Mesendoderm (in vitro differentiated cells): ENCODE results near the gene TBCC.

Experiments
- DNase-seq: peaks from one replicate; pipeline ENCODE4 v3.0.0; 2013
- H2AK5ac ChIP-seq: 2 replicates; pipeline ENCODE4 v1.6.1; 2013; ENCODE audit warnings: low read length, inconsistent platforms
- H2BK120ac ChIP-seq: 2 replicates; pipeline ENCODE4 v1.6.1; 2013; ENCODE audit warnings: low read depth, mild to moderate bottlenecking, low read length, moderate library complexity, mixed read lengths
- H2BK15ac ChIP-seq: replicated peaks from 2 replicates; pipeline ENCODE4 v1.6.1; 2013; ENCODE audit warnings: low read depth, mild to moderate bottlenecking, moderate library complexity
- H2BK5ac ChIP-seq: 2 replicates; pipeline ENCODE4 v1.6.1; 2013; ENCODE audit warnings: low read length, inconsistent platforms
- H3K18ac ChIP-seq: 2 replicates; pipeline ENCODE4 v1.6.1; 2013; ENCODE audit warnings: mild to moderate bottlenecking, low read length, mixed read lengths
- H3K23ac ChIP-seq: one replicate; pipeline ENCODE4 v1.6.1; 2013; ENCODE audit warnings: low read length
- H3K27ac ChIP-seq: 2 replicates; pipeline ENCODE4 v1.5.1; 2013; ENCODE audit warnings: low read depth, mild to moderate bottlenecking, inconsistent platforms, low read length, moderate library complexity
- H3K27me3 ChIP-seq: 2 replicates; pipeline ENCODE4 v1.6.1; 2013; ENCODE audit warnings: low read length, control low read depth, mild to moderate bottlenecking, inconsistent platforms; ENCODE audit not compliant: insufficient read depth, poor library complexity
- H3K36me3 ChIP-seq: 2 replicates; pipeline ENCODE4 v1.6.1; 2013; ENCODE audit warnings: low read length, inconsistent platforms; ENCODE audit not compliant: control insufficient read depth, insufficient read depth
- H3K4ac ChIP-seq: one replicate; pipeline ENCODE4 v1.6.1; 2013; ENCODE audit warnings: low read depth, mild to moderate bottlenecking, low read length, moderate library complexity
- H3K4me1 ChIP-seq: 2 replicates; pipeline ENCODE4 v1.6.1; 2013; ENCODE audit warnings: low read depth, low read length, inconsistent platforms; ENCODE audit not compliant: control insufficient read depth
- H3K4me2 ChIP-seq: 2 replicates; pipeline ENCODE4 v1.6.1; 2013; ENCODE audit warnings: low read length
- H3K4me3 ChIP-seq: 2 replicates; pipeline ENCODE4 v1.5.1; 2013; ENCODE audit warnings: mild to moderate bottlenecking, low read length
- H3K56ac ChIP-seq: one replicate; pipeline ENCODE4 v1.6.1; 2013; ENCODE audit warnings: low read length
- H3K79me1 ChIP-seq: 2 replicates; pipeline ENCODE4 v1.6.1; 2013; ENCODE audit warnings: low read length, inconsistent platforms
- H3K79me2 ChIP-seq: 2 replicates; pipeline ENCODE4 v1.6.1; 2013; ENCODE audit warnings: mild to moderate bottlenecking, low read length; ENCODE audit not compliant: control insufficient read depth, insufficient read depth
- H3K9ac ChIP-seq: 2 replicates; pipeline ENCODE4 v1.6.1; 2013; ENCODE audit warnings: low read length, inconsistent platforms
- H4K5ac ChIP-seq: one replicate; pipeline ENCODE4 v1.6.1; 2013; ENCODE audit warnings: low read length
- H4K8ac ChIP-seq: one replicate; pipeline ENCODE4 v1.6.1; 2013; ENCODE audit warnings: low read depth, mild to moderate bottlenecking, control low read depth, low read length, moderate library complexity
- WGBS: extraction: QIAGEN DNeasy Blood & Tissue Kit; methylation state at CpG from one replicate; pipeline ENCODE4 v1.1.7; 2013; ENCODE audit warnings: low lambda C conversion rate, missing lambda C conversion rate; ENCODE audit not compliant: insufficient coverage; ENCODE audit errors: extremely low coverage; 5-methylcytosine and 5-hydroxymethylcytosine counted together

The TBCC gene

DNA sequence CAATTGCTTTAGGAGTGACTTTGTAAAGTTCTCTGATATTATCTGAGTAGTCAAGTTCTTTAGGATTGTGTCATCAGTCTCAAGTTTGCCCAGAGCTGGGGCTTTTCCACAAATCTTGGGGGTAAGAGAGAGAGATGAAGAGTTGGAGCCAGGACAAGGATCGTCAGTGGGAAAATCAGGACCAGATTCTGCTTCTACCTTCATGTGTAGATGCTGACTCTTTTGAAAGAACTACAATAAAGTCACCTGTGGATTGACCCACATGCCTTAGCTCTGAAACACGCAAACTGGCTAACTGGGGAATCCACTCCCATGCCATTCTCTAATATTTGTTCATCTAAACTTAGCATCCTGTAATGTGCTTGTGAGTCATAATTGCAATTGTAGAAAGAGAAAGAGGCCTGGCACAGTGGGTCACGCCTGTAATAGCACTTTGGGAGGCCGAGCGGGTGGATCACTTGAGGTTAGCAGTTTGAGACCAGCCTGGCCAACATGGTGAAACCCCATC is 20.3 kb upstream of the TBCC start:
- no CpG with 5 or more reads among the region's 5 CpGs for WGBS
- DNase-seq = no peak

DNA sequence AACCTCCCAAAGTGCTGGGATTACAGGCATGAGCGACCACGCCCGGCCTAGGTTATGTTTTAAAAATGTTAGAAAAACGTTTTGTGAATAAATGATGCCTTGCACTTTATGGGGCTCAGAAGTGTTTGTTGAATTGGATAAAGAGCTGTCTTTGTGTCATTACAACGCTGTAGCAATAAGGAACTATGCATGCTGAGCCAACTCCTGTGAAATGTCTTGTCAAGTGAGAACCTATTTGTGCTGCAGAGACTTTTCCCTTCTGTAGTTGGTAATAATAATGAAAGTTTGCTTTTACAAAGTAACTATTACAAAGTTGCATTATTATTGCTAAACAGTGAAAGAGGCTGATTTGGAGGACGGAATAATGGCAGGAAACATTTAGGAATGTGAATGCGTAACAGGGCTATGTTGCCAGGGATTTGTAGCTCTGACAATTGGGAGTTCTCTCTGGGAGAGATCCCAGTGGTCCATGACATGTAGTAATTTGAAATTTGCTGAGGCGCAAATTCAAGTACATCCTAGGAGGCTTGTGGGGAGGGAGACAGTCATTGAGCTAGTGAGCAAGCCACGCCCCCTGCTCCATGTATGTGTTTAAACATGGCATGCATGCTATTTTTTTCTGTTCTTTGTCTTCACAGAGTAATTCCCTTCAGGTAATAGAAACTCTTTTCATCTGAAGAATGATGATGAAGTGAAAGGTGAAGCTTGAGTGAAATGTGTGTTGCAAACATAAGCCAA is 19.2 kb upstream of the TBCC start:
- H3K4me1 ChIP-seq = no peaks in the 10 kb centered on the region
- no peak overlapping the region for H3K4me2 ChIP-seq
- H4K5ac ChIP-seq = no peak overlapping the region
- H3K4me3 ChIP-seq = no peak overlapping the region
- H3K27ac ChIP-seq = no peak overlapping the region
- H2BK120ac ChIP-seq = no peak overlapping the region
- H3K4ac ChIP-seq = no peak overlapping the region
- no peak overlapping the region for H3K18ac ChIP-seq
- no peak for DNase-seq
- H3K79me2 ChIP-seq = no peaks in the 10 kb centered on the region
- H2BK5ac ChIP-seq = no peak overlapping the region
- H3K9ac ChIP-seq = no peak overlapping the region
- H2BK15ac ChIP-seq = no peak overlapping the region
- H2AK5ac ChIP-seq = no peak overlapping the region
- 100% methylated on average over 1 of the region's 9 CpGs for WGBS
- no peaks in the 10 kb centered on the region for H3K27me3 ChIP-seq
- no peak overlapping the region for H4K8ac ChIP-seq
- H3K56ac ChIP-seq = no peak overlapping the region
- H3K36me3 ChIP-seq = no peaks in the 10 kb centered on the region
- H3K79me1 ChIP-seq = peaks cover 2% of the 10 kb centered on the region
- no peak overlapping the region for H3K23ac ChIP-seq

More for the DNA sequence above, 20.3 kb upstream of the TBCC start:
- Histone ChIP-seq H2AK5ac (no peak overlapping the region), H3K4ac (no peak overlapping the region), H3K27me3 (no peaks in the 10 kb centered on the region), H4K5ac (no peak overlapping the region), H2BK120ac (no peak overlapping the region), H3K79me2 (no peaks in the 10 kb centered on the region), H3K36me3 (no peaks in the 10 kb centered on the region), H3K4me3 (no peak overlapping the region), H3K18ac (no peak overlapping the region), H3K4me2 (no peak overlapping the region), H2BK5ac (no peak overlapping the region), H4K8ac (no peak overlapping the region), H3K23ac (no peak overlapping the region), H3K9ac (no peak overlapping the region), H2BK15ac (no peak overlapping the region), H3K79me1 (peaks cover 2% of the 10 kb centered on the region), H3K4me1 (peaks cover 2% of the 10 kb centered on the region), H3K27ac (no peak overlapping the region), H3K56ac (no peak overlapping the region)

DNA sequence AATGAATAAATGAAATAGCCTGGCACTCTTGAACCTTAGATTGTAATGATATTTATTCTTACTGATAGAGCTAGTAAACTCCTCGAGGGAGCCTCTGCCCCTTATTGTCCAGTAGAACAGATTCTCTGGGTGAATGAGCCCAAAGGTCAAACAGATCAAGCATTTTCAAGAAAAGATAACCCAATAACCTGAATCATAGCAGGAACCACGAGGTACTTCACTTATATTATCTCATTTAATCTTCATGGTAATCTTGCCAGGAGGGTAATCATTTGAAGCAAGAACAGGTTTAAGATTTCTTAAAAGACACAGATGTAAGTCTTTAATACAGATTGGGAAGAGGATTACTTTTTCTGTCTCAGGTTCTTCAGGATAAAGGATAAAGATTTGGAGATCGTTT is 17.0 kb upstream of the TBCC start:
- Histone ChIP-seq H3K27me3 (no peaks in the 10 kb centered on the region), H3K9ac (no peak overlapping the region), H4K8ac (no peak overlapping the region), H2BK5ac (no peak overlapping the region), H2BK120ac (no peak overlapping the region), H3K36me3 (no peaks in the 10 kb centered on the region), H3K56ac (no peak overlapping the region), H3K79me2 (no peaks in the 10 kb centered on the region), H3K79me1 (peaks cover 2% of the 10 kb centered on the region), H3K4me3 (no peak overlapping the region), H3K4me2 (no peak overlapping the region), H2BK15ac (no peak overlapping the region), H2AK5ac (no peak overlapping the region), H4K5ac (no peak overlapping the region), H3K27ac (no peak overlapping the region), H3K18ac (no peak overlapping the region), H3K23ac (no peak overlapping the region), H3K4me1 (no peaks in the 10 kb centered on the region), H3K4ac (no peak overlapping the region)
- no CpG with 5 or more reads among the region's 3 CpGs for WGBS
- no peak for DNase-seq

DNA sequence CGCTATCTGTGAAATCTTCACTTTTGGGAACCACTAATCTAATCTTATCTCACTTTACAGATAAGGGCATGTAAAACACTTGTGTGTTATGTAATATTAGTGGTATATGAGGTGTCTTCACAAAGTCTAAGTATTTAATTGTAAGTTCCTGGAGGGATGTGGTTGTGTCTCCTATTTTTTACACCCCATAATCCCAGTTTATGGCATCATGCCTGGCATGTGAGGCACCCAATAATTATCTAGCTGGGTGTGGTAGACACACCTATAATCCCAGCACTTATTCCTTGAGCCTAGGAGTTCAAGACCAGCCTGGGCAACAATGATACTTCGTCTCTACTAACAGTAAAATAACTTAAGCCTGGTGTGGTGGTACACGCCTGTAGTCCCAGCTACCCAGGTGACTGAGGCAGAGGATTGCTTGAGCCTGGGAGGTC is 16.5 kb upstream of the TBCC start:
- no peaks in the 10 kb centered on the region for H3K36me3 ChIP-seq
- no peak overlapping the region for H2AK5ac ChIP-seq
- H3K79me1 ChIP-seq = peaks cover 2% of the 10 kb centered on the region
- H3K56ac ChIP-seq = no peak overlapping the region
- no peak overlapping the region for H3K4ac ChIP-seq
- WGBS = no CpG with 5 or more reads among the region's 3 CpGs
- no peak overlapping the region for H3K18ac ChIP-seq
- no peak overlapping the region for H2BK5ac ChIP-seq
- no peak overlapping the region for H4K5ac ChIP-seq
- H3K27me3 ChIP-seq = no peaks in the 10 kb centered on the region
- DNase-seq = no peak
- no peak overlapping the region for H3K27ac ChIP-seq
- H2BK120ac ChIP-seq = no peak overlapping the region
- H3K9ac ChIP-seq = no peak overlapping the region
- no peaks in the 10 kb centered on the region for H3K79me2 ChIP-seq
- H4K8ac ChIP-seq = no peak overlapping the region
- H3K4me3 ChIP-seq = no peak overlapping the region
- H2BK15ac ChIP-seq = no peak overlapping the region
- no peak overlapping the region for H3K23ac ChIP-seq
- no peak overlapping the region for H3K4me2 ChIP-seq
- H3K4me1 ChIP-seq = no peaks in the 10 kb centered on the region

DNA sequence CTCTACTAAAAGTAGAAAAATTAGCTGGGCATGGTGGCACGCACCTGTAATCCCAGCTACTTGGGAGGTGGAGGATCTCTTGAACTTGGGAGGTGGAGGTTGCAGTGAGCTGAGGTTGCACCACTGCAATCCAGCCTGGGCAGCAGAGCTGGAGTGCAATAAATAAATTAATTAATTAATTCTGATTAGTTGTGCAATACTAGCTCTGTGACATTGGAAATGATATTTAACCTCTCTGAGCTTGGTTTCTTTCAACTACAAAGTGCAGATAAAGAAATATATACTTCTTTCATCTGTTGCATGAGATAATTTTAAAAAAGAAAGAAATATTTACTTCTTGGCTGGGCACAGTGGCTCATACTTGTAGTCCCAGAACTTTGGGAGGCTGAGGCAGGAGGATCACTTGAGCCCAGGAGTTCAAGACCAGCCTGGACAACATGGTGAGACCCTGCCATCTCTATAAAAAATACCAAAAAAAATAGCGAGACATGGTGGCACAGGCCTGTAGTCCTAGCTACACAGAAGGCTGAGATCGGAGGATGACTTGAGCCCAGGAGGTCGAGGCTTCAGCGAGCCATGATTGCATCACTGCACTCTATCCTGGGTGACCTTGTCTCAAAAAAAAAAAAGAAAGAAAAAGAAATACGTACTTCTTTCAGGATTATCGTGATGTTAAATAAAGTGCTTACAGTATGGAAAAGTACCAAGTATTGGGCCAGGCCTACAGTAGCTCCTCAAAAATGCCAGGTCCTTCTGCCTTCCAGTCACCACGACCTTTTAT is 15.6 kb upstream of the TBCC start:
- H3K4me2 ChIP-seq = no peak overlapping the region
- no CpG with 5 or more reads among the region's 8 CpGs for WGBS
- no peak overlapping the region for H4K5ac ChIP-seq
- no peak overlapping the region for H3K9ac ChIP-seq
- no peak overlapping the region for H2BK15ac ChIP-seq
- H4K8ac ChIP-seq = no peak overlapping the region
- H3K18ac ChIP-seq = no peak overlapping the region
- no peaks in the 10 kb centered on the region for H3K36me3 ChIP-seq
- H2AK5ac ChIP-seq = no peak overlapping the region
- no peak overlapping the region for H3K23ac ChIP-seq
- H3K79me2 ChIP-seq = no peaks in the 10 kb centered on the region
- no peak overlapping the region for H3K4ac ChIP-seq
- no peaks in the 10 kb centered on the region for H3K4me1 ChIP-seq
- no peak overlapping the region for H2BK120ac ChIP-seq
- H3K79me1 ChIP-seq = no peaks in the 10 kb centered on the region
- no peak for DNase-seq
- no peak overlapping the region for H3K27ac ChIP-seq
- no peak overlapping the region for H2BK5ac ChIP-seq
- no peak overlapping the region for H3K4me3 ChIP-seq
- no peak overlapping the region for H3K56ac ChIP-seq
- no peaks in the 10 kb centered on the region for H3K27me3 ChIP-seq
